ENCODE measurements around the gene MLX.

Gene MLX, protein sequence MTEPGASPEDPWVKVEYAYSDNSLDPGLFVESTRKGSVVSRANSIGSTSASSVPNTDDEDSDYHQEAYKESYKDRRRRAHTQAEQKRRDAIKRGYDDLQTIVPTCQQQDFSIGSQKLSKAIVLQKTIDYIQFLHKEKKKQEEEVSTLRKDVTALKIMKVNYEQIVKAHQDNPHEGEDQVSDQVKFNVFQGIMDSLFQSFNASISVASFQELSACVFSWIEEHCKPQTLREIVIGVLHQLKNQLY

GRCh38 chr17:42566883-42567573, at the start of gene MLX:
TSS of gene MLX (plus strand) at chr17:42567100. CDS start at chr17:42567125, 25 bp downstream.
- peak; percentile 91 to 94 for DNase-seq

- DNase-seq, result peak; percentile 78 to 83
Observed at GRCh38 chr17:42517516-42517915, 49.4 kb upstream of the MLX start.

DNA sequence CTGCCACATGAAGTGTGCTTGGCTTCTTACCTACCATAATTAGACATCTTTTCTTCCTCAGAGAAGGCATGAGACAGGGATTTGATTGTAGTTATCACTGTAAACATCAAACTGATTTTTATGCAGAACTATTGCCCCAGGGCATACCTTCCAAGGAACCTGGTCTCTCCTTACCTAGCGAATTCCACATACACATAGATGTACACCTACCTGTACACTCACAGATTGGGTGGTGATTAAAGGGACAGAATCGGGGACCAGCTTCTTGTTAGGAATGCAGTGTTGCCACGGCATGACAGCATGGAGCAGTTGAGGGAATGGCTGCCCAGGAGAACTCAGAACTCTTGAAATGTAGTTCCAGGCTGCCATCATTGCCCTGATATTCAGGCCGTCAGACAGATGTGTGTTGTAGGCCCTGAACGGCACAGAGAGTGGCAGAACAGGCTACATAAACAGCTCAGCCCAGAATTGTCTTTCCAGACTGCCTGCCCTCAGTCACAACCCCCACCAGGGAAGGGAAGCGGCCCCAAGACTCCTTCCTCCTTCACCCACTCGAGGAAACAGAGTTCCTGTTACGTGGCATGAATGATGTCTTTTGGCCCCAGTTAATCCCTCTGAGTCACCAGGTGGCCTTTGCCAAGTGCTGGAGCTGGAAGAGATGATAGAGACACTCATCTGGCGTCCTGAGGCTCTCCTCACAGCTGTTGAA, 48.7 kb upstream of the MLX start:
- peak in 1 of 2 donors; percentile 19 for DNase-seq

- no peak for DNase-seq
Observed at GRCh38 chr17:42518755-42519545, 48.0 kb upstream of the MLX start.

GRCh38 chr17:42519546-42520491, 47.1 kb upstream of the MLX start:
- DNase-seq, result no peak

DNA sequence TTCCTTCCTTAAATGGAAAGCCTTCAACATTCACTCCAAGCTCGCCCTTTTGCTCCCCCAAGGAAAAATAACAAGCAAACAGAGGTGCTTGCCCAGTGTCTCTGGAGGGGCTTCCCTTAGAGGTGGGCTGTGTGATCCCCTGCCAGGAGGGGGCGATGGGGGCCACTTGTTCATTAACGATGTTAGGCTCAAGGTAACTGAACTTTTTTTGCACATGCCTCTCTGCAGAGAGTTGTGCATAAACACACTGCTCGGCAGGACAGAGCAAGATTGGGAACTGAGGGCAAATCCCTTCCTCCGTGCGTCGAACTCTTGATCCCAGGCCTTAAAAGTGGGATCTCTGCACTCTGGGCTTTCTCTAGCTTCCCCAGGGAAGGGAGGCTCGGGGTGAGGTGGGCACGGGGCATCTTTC, 46.4 kb upstream of the MLX start:
- DNase-seq, result peak in 1 of 2 donors; percentile 28

- no peak for DNase-seq
Observed at GRCh38 chr17:42521036-42521435, 45.9 kb upstream of the MLX start.

- DNase-seq, result no peak
Observed at GRCh38 chr17:42521666-42522262, 45.1 kb upstream of the MLX start.

DNA sequence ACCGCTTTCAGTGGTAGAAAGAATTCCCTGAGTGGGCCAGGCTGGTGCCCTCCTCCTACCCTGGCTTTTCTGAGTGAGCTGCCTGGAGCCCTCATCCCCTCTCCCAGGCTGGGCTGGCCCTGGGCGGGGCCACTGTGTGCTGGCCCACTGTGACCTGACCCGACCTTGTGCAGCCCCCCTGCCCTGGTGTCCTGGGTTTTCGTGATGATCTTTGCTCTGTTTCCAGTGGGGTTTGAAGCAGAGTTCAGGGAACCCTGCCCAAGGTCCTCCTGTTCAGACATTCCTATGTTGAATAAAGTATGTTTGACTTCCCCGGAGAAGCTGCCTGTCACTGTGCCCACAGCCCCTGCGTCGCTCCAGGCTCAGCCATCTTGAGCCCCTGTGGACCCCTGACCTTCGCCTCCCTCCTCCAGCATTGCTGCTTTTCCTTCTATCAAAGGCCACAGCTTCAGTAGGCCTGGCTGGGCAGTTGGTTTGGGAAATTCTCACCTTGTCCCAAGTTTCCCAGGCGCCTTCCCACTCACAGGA, 44.6 kb upstream of the MLX start:
- DNase-seq, result no peak

DNA sequence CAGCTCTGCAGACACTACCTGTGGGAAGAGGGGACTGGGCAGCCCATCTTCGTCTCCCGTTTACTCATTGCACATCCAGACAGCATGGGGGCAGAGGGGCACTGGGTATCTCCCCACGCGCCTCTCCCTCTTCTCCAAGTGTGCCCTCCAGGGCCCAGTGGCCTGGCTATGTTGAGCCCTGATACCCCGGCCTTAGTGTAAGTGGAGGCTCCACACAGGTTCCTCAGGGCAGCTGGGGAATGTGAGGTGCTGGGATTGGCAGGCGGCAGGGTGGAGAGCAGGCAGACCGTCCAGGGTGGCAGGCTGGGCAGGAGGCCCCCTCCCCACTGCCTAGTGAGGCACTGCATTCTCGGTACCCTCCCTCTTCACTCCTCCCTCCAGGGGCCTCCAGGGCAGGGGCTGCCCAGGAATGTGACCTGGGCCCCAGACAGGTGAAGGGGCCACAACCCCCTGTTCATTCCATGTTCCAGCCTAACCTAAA, 44.1 kb upstream of the MLX start:
- DNase-seq, result no peak

DNA sequence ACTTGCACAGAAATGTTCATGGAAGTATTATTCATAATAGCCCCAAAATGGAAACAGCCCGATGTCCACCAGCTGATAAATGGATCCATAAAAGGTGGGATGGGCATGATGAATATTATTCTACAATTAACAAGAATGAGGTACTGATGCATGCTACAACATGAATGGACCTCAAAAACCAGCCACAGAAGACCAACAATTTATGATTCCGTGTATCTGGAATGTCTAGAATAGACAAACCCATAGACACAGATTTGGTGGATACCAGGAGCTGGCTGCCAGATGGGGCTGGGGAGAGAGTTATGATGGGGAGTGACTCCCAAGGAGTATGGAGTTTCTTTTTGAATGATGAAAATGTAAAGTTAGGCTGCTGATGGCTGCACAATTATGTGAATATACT, 41.7 kb upstream of the MLX start:
- DNase-seq, result no peak

GRCh38 chr17:42526031-42526444, 40.9 kb upstream of the MLX start:
- DNase-seq, result no peak

- no peak for DNase-seq
Observed at GRCh38 chr17:42527932-42528331, 39.0 kb upstream of the MLX start.

DNA sequence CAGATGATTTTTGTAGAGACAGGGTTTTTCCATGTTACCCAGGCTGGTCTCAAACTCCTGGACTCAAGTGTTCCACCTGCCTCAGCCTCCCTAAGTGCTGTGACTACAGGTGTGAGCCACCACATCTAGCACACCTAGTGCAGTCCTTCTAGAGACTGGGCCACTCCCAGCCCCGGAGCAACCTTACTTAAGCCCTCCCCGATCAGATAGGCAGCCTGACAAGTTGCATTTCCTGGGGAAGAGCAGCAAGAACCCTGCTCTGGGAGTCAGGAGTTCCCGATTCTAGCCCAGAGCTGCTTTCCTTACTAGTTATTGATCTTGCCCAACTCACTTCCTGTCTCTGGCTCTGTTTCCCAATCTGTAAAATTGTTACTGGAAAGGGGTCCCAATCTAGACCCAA, 37.8 kb upstream of the MLX start:
- DNase-seq, result no peak

GRCh38 chr17:42530952-42531454, 35.9 kb upstream of the MLX start:
- DNase-seq, result no peak

DNA sequence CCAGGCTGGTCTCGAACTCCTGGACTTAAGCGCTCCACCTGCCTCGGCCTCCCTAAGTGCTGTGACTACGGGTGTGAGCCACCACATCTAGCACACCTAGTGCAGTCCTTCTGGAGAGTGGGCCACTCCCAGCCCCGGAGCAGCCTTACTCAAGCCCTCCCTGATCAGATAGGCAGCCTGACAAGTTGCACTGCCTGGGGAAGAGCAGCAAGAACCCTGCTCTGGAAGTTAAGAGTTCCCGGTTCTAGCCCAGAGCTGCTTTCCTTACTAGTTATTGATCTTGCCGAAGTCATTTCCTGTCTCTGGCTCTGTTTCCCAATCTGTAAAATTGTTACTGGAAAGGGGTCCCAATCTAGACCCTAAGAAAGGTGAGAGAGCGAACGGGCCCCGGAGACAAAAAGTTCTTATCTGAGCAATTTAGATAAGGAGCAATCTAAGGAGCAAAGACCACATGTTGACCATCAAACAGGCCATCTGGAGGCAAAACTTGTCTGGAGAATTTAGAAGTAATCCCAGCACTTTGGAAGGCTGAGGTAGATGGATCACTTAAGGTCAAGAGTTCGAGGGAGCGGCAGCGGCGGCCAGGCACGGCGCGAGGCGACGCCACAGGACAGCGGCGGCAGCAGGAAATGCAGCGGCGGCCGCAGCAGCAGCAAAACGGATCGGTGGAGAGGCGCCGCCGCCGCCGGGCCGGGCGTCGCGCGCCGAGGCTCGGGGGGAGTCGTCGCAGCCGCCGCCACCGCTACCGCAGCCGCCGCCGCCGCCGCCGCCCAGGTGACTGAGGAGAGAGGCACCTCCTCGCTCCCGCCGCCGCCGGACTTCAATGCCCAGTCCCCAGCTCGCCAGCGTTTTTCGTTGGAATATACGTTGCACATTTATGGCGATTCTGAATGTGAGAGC, 35.2 kb upstream of the MLX start:
- DNase-seq, result peak; percentile 47 to 64

GRCh38 chr17:42535155-42536047, 31.5 kb upstream of the MLX start:
- no peak for DNase-seq

- peak; percentile 80 to 81 for DNase-seq
Observed at GRCh38 chr17:42536048-42536371, 30.9 kb upstream of the MLX start, which contains the start of gene NAGLU. TSS of gene NAGLU (plus strand) at chr17:42536241. CDS start at chr17:42536273, 32 bp downstream.
